GM12864 (cell line): Measurements from ENCODE around the gene ASCC1.

Experiments
- DNase-seq: peaks from one replicate; pipeline ENCODE4 v3.0.0-alpha.2; 2011; ENCODE audit warnings: low read depth
- H3K4me3 ChIP-seq: 2 replicates; pipeline ENCODE4 v1.5.1; 2011; ENCODE audit warnings: mild to moderate bottlenecking, low read depth, low read length, control low read depth
- TF ChIP-seq, protein P1 (sequence below): IDR thresholded peaks from 2 replicates; pipeline ENCODE4 v1.5.1; 2011; ENCODE audit warnings: low read depth, mild to moderate bottlenecking, moderate library complexity, low read length, control low read depth, inconsistent platforms; ENCODE audit errors: missing control alignments

ASCC1 gene

DNA sequence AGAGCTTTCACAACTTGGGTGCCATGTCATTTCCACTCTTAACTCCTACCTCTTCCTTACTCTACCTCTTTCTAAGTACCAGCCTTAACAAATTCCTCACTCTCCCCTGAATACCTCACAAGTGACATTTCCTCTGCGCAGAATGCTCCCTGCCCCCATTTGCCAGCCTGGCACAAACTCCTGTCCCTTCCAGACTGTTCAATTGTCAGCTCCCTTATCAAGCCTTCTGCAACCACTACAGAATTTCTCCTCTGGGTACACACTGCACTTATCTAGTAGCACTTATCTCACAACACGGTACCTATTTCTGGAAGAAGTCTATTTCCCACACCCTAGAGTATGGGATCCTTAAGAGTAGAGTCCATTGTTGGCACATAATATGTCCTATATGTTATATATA, 39.4 kb downstream of the ASCC1 start:
- no peak overlapping the region for H3K4me3 ChIP-seq
- no peak for DNase-seq
- TF ChIP-seq, protein P1, sequence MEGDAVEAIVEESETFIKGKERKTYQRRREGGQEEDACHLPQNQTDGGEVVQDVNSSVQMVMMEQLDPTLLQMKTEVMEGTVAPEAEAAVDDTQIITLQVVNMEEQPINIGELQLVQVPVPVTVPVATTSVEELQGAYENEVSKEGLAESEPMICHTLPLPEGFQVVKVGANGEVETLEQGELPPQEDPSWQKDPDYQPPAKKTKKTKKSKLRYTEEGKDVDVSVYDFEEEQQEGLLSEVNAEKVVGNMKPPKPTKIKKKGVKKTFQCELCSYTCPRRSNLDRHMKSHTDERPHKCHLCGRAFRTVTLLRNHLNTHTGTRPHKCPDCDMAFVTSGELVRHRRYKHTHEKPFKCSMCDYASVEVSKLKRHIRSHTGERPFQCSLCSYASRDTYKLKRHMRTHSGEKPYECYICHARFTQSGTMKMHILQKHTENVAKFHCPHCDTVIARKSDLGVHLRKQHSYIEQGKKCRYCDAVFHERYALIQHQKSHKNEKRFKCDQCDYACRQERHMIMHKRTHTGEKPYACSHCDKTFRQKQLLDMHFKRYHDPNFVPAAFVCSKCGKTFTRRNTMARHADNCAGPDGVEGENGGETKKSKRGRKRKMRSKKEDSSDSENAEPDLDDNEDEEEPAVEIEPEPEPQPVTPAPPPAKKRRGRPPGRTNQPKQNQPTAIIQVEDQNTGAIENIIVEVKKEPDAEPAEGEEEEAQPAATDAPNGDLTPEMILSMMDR, result no peak

- H3K4me3 ChIP-seq, result no peak overlapping the region
- DNase-seq, result peak; percentile 34
- TF ChIP-seq, protein P1, result no peak
Measured at GRCh38 chr10:72175149-72175548, 40.9 kb downstream of the ASCC1 start.

DNA sequence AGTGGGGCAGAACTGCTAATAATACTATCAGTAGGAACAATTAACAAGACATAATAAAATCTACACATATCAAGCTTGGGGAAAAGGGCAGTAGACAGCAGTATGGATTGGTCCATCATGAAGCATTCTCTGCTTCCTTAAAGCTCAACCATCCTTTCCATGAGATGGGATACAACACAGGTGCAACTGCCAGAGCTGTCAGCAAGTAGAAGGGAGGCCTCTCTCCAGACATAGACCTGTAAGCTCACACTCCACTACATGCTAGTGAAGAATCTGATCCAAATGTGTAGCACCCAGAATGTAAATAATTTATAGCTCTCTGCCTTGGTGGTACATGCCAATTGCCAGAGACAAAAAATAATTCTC, 41.8 kb downstream of the ASCC1 start:
- TF ChIP-seq, protein P1, result no peak
- H3K4me3 ChIP-seq, result no peak overlapping the region
- no peak for DNase-seq

GRCh38 chr10:72173619-72174296, 42.3 kb downstream of the ASCC1 start:
- peak; percentile 80 for DNase-seq
- H3K4me3 ChIP-seq, result no peak overlapping the region

DNA sequence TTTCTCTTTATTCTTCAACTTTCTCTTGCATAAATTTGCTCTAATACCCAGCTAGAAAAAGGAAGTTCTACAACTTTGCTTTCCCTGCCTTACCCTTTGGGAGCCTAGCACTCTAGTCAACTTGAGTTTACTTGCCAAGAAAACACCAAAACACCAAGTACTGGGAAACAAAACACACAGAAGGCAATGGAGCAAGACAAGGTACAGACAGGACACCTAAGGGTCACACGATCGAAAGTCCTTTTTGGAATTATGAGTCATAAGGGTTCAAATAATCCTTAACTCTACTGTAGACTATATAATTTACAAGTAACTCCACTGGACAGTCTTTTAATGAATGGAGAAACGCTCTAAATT, 42.8 kb downstream of the ASCC1 start:
- peak; percentile 33 for DNase-seq
- H3K4me3 ChIP-seq, result no peak overlapping the region

More at GRCh38 chr10:72173619-72174296, 42.3 kb downstream of the ASCC1 start:
- TF ChIP-seq, protein P1, result no peak

DNA sequence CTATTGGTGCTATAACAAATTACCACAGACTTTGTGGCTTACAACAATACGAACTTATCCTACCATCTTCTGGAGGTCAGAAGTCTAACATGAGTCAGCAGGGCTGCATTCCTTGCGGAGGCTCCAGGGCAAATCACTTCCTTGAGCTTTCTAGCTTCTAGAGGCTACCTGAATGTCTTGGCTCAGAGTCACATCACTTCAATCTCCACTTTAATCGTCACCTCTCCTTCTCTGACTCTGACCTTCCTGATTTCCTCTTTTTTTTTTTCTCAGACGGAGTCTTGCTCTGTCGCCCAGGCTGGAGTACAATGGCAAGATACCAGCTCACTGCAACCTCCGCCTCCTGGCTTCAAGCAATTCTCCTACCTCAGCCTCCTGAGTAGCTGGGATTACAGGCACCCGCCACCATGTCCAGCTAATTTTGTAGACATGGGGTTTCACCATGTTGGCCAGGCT, 44.9 kb downstream of the ASCC1 start:
- no peak overlapping the region for H3K4me3 ChIP-seq
- DNase-seq, result no peak
- TF ChIP-seq, protein P1, result no peak

More for the DNA sequence above, 42.8 kb downstream of the ASCC1 start:
- TF ChIP-seq, protein P1, result no peak

- TF ChIP-seq, protein P1, result no peak
- no peak overlapping the region for H3K4me3 ChIP-seq
- no peak for DNase-seq
Measured at GRCh38 chr10:72170733-72171132, 45.3 kb downstream of the ASCC1 start.
